Measurements from ENCODE around the gene PDGFA. TPM values are rescaled to one million over a fixed set of nuclear protein-coding genes. Genes with fewer than 3 reads are reported as not detected.

PDGFA gene
- total RNA-seq, 2 donors from 2014 or later, result 175 to 219 TPM

DNA sequence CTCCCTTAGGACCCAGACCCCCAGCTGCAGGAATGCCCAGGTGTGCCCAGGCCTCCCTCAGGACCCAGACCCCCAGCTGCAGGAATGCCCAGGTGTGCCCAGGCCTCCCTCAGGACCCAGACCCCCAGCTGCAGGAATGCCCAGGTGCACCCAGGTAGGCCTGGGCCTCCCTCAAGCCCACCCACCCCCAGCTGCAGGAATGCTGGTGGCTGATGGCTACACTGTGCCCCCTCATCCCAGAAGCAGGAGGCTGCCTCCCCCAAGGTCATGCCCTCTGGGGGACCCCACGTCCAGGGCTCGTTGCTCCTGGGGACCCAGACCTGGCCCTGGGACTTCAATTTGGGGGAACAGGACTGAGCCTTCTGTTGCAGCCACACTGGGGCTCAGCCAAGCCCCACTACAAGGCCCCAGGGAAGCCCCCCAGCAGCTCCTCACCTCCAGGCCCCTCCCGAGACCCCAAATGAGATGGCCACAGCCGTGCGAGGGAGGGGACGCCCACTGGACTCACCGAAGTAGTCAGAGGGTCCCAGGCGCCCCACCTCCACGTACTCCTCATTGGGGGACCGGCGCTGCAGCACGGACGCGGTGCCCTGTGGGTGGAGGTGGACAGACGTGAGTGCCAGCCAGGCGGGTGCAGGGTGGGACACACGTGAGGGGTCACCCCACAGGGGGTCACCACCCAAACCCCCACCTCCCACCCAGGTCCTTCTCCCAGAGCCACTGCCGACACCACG is 31.4 kb upstream of the PDGFA start:
- Histone ChIP-seq H3K9me3 (no peaks in the 10 kb centered on the region), H3K4me3 (no peak overlapping the region), H3K4me1 (ENCODE audit: control insufficient read depth in 1 of 2, low read depth in 2 of 2) (peaks cover 0 to 5% of the 10 kb centered on the region in 2 donors), H3K27ac (no peak overlapping the region), H3K27me3 (replicated peaks; ENCODE audit: insufficient read depth) (no peaks in the 10 kb centered on the region), H3K36me3 (no peaks in the 10 kb centered on the region)
- TF ChIP-seq, protein P1, sequence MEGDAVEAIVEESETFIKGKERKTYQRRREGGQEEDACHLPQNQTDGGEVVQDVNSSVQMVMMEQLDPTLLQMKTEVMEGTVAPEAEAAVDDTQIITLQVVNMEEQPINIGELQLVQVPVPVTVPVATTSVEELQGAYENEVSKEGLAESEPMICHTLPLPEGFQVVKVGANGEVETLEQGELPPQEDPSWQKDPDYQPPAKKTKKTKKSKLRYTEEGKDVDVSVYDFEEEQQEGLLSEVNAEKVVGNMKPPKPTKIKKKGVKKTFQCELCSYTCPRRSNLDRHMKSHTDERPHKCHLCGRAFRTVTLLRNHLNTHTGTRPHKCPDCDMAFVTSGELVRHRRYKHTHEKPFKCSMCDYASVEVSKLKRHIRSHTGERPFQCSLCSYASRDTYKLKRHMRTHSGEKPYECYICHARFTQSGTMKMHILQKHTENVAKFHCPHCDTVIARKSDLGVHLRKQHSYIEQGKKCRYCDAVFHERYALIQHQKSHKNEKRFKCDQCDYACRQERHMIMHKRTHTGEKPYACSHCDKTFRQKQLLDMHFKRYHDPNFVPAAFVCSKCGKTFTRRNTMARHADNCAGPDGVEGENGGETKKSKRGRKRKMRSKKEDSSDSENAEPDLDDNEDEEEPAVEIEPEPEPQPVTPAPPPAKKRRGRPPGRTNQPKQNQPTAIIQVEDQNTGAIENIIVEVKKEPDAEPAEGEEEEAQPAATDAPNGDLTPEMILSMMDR (IDR thresholded peaks at IDR 0.05), result no peak
- ATAC-seq (ENCODE audit: insufficient number of reproducible peaks, low FRiP score, low read depth), result no peak
- DNase-seq (ENCODE audit: low spot score), result no peak

DNA sequence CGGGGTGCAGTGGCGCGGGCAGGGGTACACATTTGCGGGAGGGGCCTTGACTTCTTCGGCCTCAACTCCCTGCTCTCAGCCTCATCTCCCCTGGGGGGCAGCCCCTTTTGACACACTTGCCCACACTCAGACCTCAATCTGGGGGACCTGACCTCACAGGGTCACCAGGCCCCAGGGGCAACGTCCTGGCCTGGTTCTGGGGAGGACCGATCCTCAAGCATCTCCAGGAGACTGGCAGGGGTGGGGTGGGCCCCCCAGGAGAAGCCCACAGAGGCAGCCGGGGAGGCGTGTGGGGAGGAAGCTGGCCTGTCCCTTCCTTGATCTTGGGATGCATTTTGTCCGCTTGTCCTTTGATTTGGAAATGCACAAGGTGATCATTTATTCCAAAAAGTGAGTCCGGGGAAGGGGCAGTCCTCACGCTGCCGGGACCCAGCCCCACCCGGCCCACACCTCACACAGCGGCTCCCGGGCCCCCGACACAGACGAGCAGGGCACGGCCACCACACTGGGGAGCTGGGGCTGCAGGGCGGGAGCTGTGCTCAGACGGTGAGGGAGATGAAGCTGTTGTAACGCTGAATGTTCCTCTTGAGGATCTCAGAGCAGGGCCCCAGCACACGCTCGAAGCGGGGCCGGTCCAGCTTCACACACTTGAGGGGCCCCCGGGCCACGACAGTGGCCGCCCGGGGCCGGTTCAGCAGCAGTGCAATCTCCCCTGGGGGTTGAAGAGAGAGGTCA is 30.4 kb upstream of the PDGFA start:
- H3K27ac ChIP-seq, result no peak overlapping the region
- DNase-seq (ENCODE audit: low spot score) (no peak), ATAC-seq (ENCODE audit: insufficient number of reproducible peaks, low FRiP score, low read depth) (no peak)
- H3K4me1 ChIP-seq (ENCODE audit: control insufficient read depth in 1 of 2, low read depth in 2 of 2), result peaks cover 0 to 5% of the 10 kb centered on the region in 2 donors
- no peak overlapping the region for H3K4me3 ChIP-seq
- H3K36me3 ChIP-seq, result no peaks in the 10 kb centered on the region
- no peaks in the 10 kb centered on the region for H3K27me3 ChIP-seq (replicated peaks; ENCODE audit: insufficient read depth)
- TF ChIP-seq, protein P1 (IDR thresholded peaks at IDR 0.05), result no peak
- H3K9me3 ChIP-seq, result no peaks in the 10 kb centered on the region

DNA sequence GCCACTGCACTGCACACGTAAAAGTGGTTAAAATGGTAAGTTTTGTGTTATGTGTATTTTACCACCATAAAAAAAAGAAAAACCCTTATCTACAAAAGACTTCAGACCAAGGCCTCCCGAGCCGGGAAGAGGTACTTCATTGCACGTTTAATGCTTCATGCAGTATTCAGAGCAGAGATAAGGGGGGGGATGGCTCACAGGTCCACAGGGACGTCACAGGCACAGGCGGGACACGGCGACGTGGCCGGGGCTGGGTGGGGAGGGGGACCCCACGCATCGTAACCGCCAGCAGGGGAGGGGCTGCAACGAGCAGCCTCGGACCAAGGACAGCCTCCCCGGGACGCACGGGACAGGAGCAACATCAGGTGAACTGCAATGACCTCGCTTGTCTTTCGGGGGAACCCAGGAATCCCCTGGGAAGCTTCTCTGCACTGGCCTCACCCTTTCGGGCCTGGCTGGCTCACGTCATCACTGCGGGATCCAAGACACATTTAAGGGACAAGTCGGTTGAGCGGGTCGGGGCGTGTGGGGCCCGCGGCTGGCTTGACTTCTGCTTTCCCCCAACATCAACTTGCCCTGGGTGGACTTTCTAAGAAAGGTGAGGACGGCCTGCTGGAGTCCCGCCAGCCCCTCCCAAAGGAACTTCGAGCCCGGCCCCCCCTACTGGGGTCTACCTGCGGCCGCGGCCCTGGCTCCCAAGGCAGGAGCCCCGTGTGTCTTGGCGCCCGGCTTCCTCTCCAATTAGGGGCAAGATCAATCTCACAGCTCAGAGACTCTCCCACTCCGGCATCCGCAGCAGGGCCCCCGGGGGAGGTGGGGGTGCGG is 29.6 kb upstream of the PDGFA start:
- TF ChIP-seq, protein P1 (IDR thresholded peaks at IDR 0.05), result no peak
- no peak for ATAC-seq (ENCODE audit: insufficient number of reproducible peaks, low FRiP score, low read depth)
- DNase-seq (ENCODE audit: low spot score), result no peak

DNA sequence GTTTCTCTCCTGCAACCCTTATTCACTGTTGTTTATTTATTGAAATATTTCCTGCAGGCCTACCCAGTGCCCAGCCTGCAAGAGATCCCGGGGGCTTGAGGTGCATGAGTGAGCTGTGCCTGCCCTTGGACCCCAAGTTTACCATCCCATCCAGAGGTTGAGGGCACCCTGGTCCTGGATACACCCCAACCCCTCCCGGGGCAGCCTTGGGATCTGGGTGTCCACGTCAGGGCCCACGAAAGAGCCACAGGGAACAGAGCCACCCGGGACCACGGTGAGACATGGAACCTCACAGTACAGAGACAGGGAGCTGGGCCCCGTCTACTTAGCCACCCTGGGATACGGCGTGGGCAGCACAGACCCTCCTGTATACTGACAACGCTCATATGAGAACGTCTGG is 28.8 kb upstream of the PDGFA start:
- H3K4me3 ChIP-seq, result no peak overlapping the region
- peaks cover 0 to 7% of the 10 kb centered on the region in 2 donors for H3K4me1 ChIP-seq (ENCODE audit: control insufficient read depth in 1 of 2, low read depth in 2 of 2)
- H3K27me3 ChIP-seq (replicated peaks; ENCODE audit: insufficient read depth), result no peaks in the 10 kb centered on the region
- ATAC-seq (ENCODE audit: insufficient number of reproducible peaks, low FRiP score, low read depth), result no peak
- TF ChIP-seq, protein P1 (IDR thresholded peaks at IDR 0.05), result no peak
- H3K9me3 ChIP-seq, result no peaks in the 10 kb centered on the region
- no peaks in the 10 kb centered on the region for H3K36me3 ChIP-seq
- no peak overlapping the region for H3K27ac ChIP-seq
- no peak for DNase-seq (ENCODE audit: low spot score)

More for the DNA sequence above, 29.6 kb upstream of the PDGFA start:
- Histone ChIP-seq H3K4me1 (ENCODE audit: control insufficient read depth in 1 of 2, low read depth in 2 of 2) (peaks cover 0 to 5% of the 10 kb centered on the region in 2 donors), H3K27me3 (replicated peaks; ENCODE audit: insufficient read depth) (no peaks in the 10 kb centered on the region), H3K4me3 (no peak overlapping the region), H3K27ac (no peak overlapping the region), H3K36me3 (no peaks in the 10 kb centered on the region), H3K9me3 (no peaks in the 10 kb centered on the region)

DNA sequence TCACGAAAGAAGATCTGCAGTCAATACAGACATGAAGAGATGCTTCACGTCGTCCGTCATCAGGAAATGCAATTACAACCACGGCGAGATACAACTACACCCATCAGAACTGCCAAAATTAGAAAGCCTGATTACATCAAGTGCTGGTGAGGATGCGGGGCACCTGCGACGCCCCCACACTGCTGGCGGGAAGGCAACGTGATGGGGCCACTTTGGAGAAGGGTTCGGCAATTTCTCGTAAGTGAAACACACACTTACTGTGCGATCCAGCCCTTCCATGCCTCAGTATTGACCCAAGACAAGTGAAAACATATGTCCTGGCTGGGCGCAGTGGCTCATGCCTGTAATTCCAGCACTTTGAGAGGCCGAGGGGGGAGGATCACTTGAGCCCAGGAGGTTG is 25.8 kb upstream of the PDGFA start:
- Histone ChIP-seq H3K27ac (no peak overlapping the region), H3K4me3 (no peak overlapping the region), H3K27me3 (replicated peaks; ENCODE audit: insufficient read depth) (no peaks in the 10 kb centered on the region), H3K4me1 (ENCODE audit: control insufficient read depth in 1 of 2, low read depth in 2 of 2) (peaks cover 11 to 26% of the 10 kb centered on the region in 2 donors), H3K9me3 (no peaks in the 10 kb centered on the region), H3K36me3 (no peaks in the 10 kb centered on the region)
- TF ChIP-seq, protein P1 (IDR thresholded peaks at IDR 0.05), result no peak
- DNase-seq (ENCODE audit: low spot score) (no peak), ATAC-seq (ENCODE audit: insufficient number of reproducible peaks, low FRiP score, low read depth) (no peak)
